ENCODE results near the gene INHBB.

GRCh38 chr2:120299561-120299960 lies 46.4 kb upstream of the INHBB start:
- TF ChIP-seq CTCF (IDR thresholded peaks at IDR 0.05) (no peak), POLR2A (IDR thresholded peaks at IDR 0.05) (no peak)

Measured in right lobe of liver (tissue), 4 donors.